Urothelium cell line (cell line): Measurements from ENCODE around the gene IPPK.

ENCODE experiments used
- DNase-seq: peaks from one replicate; pipeline ENCODE4 v3.0.0; 2011; ENCODE audit warnings: low spot score, mixed read lengths
- FAIRE-seq: peaks from 2 replicates; lab custom pipeline; 2011; peaks lifted over from hg19 to GRCh38; lab: Jason Lieb, UNC

The IPPK gene, protein sequence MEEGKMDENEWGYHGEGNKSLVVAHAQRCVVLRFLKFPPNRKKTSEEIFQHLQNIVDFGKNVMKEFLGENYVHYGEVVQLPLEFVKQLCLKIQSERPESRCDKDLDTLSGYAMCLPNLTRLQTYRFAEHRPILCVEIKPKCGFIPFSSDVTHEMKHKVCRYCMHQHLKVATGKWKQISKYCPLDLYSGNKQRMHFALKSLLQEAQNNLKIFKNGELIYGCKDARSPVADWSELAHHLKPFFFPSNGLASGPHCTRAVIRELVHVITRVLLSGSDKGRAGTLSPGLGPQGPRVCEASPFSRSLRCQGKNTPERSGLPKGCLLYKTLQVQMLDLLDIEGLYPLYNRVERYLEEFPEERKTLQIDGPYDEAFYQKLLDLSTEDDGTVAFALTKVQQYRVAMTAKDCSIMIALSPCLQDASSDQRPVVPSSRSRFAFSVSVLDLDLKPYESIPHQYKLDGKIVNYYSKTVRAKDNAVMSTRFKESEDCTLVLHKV

DNA sequence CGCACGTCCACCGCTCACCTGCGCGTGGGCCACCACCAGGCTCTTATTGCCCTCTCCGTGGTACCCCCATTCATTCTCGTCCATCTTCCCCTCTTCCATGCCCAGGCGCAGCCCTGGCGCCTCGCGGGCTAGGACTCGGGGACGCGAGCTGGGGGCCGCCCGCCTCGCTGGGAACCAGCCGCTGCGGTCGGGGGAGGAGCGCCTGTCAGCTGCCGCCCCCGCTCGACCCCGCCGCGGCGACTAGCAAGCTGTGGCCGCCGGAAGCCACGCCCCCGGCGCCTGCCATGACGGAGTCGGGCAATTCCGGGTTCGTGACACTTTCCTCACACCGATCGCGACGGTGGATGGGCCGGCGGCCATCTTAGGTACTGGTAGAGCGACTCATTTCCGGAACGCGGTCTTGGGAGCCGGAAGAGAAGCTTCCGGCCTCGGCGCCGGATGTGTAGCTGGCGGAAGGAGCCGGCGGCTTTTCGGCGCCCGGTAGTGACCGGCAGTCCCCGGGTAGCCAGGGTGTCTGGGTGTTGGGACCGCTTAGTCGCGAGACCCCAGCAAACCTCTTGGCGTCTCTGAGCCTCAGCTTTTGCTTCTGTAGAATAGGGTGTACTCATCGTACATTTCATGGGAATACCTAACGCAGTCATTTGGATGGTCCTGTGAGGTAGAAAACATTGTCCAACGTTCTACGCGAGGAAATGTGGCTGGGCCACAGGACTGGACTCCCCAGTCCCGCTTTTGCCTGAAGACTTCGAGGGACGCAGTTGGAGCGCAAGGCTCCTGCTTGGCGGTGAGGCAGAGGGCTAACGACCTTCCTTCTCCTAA lies at the start of gene IPPK:
Gene IPPK (minus strand): TSS at position 242 of the 819 bp plus-strand sequence. CDS start 143 bp downstream, at position 99.
- FAIRE-seq (no peak), DNase-seq (peak; percentile 98)

DNA sequence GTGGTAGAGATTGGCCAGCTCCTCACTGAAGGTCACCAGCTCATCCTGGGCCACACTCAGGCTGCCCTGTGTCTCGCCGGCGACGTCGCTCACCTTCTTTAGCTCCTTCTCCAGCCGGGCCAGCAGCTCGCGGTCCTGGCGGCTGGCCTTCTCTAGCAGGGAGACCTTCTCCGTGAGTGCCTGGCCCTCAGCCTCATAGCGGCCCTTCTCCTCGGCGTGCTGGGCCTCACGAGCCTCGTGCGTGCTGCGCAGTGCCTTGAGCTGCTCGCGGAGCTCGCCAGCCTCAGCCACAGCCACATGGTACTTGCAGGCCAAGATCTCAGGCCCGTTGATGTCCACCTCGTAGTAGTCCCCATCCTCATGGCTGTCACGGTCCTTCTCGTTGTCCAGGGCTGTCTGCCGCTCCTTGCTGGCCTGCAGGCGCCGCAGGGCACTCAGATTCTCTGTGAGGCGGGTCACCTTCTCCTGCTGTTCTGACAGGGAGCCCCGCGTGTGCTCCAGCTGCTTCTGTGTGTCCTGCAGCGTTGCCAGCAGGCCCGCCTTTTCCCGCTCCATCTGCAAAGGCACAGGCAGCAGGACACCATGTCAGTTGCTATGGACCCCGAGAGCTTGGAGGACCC lies 49.2 kb upstream of the IPPK start:
- DNase-seq (no peak), FAIRE-seq (no peak)

DNA sequence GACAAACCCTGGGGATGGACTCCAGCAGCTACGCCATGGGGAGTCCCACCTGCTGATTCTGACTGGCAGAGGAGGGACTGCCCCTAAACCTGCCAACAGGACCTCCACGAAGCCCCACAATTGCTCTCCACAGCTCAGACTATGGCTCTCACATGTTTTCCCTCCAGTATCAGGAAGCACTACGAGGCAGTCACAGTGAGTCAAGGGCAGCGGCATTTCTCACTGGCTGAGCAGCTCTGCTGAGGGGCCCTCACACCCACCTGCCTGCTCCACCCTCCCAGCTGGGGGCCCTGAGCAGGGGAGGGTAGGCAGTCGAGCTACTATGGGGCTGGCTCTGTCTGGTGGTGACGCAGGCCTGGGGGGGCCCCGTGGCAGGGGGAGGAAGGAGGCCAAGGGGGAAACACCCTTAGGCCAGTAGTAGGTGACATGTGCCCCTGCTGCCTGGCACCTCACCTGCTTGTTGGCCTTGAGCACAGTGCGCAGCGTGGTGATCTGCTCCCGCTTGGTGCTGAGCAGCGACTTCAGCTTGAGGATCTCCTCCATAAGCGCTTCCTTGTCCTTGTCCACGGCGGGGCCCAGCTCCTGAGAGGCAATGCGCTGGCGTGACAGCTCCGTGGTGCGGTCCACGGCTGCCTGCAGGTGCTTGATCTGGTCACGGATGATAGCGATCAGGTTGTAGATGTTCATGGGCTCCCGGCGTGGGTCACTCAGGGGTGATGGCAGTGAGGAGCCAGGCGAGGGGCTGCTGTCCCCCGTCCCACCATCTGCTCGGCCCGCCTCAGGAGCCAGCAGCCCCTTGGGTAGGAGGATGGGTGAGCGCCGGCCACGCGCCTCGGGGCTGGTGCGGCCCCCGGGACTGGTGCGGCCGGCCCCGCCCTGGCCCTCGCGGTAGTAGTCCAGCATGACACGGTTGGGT lies 48.4 kb upstream of the IPPK start:
- no peak for DNase-seq

DNA sequence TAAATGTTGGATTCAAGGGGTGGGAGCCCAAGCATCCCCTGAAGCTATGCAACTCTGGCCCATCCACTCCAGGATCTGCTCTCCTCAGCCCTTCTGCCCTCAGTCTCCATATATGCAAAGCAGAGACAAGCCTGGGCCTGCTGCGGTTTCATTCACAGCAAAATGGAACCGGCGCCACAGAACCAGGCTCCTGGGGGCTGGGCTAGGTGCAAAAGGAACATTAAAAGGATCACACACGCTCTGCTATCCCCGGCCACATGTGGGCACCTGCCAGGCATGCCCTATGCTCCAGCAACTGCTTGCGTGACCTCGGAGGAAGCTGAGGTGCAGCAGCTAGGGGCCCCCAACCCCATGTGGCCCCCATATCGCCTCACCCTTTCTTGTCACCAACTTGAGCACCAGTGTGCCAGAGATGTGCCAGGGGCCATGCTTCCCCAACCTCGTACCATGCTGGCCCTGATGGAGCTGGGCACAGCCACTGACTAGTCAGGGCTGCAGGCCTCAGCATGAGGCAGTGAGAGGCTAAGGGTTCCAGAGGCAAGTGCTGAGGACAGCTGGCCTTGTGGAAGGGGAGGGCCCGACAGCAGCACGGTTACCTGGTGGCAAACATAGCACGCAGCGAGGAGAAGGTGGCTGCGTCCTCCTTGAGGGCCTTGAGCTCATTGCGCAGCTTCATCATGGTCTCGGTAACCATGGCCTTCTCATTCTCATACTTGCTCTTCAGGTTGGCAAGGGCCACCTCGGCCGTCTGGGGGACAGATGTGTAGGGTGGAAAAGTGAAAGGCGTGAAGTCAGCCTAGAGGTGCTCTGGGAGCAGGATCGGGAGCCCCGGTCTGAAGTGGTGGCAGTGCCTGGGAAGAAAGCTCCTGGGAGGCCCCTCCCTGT lies 47.5 kb upstream of the IPPK start:
- DNase-seq (no peak), FAIRE-seq (no peak)

More for the DNA sequence above, 48.4 kb upstream of the IPPK start:
- FAIRE-seq = no peak

DNA sequence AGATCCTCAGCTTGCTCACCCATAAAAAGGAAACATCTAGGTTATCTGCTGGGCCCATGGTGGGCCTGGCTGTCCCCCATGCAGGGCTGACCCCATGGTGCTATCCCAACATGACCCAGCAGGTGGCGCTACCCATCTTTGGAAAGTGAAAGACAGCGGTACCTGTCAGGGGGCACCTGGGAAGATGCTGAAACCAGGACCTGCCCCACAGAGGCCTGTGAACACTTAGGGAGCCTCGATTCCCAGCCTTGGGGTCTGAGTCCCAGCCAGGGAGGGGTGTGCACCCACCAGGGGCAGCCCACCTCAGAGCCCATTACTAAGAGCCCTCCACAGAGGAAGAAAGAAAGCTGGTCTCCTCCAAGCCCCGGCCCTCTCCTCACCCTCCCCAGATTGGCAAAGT lies 46.6 kb upstream of the IPPK start:
- FAIRE-seq (peak; percentile 44), DNase-seq (peak; percentile 70)

DNA sequence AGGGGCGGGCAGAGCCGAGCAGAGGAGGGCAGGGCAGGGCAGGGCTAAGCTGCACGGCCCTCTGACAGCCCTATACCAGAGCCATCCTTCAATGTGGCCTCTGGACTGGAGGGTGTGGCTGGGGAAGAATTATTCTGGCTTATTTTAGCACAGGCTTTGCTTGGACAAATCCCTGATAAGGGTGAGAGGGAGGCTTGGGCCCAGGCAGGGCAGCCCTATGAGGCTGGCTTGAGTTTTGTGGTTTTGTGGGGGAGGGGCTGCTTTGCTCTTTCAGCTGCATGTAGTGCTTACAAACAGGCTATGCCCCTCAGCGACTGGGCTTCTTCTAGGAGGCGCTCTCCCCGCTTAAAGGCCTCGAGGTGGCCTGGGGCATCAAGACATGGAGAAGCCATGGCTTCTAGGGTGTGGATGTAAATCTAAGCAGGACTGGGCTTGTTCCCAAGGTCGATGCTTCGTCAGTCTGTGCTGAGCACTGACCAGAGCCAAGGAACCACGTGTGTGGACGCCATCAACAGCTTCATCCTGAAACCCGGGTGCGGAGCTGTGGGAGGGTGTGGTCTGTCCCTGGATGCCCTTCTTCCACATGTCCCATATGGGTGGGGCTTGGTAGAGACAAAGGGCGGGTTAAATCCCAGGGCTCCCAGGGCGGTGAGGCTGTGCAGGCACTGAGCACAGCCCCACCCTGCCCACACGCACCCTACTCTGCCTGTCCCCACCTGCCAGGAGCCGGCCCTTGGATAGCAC lies 45.7 kb upstream of the IPPK start:
- DNase-seq (no peak), FAIRE-seq (no peak)

DNA sequence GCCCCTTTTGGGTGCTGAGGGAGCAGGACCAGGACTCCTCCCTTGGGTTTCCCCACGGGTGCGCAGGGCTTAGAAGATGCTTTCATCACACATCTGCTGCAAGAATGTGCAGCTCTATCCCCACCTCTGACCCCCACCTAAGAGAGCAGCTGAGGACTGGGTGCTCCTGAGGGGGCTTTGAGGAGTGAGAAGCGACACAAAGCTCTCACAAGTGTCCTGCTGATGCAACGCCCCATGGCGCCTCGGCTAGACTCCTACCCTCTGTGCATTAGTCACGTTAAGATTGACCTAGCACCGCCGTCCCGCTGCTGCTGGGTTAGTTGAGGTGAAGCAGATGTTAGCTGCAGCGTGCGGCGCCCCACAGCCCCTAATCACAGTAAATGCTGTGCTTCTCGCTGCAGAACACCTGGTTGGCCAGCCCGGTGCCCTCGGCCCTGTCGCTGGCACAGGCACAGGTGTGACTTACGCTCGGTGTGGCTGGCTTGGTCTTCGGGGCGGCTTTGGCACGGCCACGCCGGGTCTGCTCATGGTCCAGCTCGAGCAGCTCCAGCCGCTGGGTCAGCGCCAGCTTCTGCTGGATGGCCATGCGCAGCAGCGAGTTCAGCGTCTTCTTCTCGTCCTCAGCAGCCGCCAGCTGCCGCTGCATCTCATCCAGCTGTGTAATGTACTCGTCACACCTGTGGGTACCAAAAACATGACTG lies 45.0 kb upstream of the IPPK start:
- DNase-seq (no peak), FAIRE-seq (peak; percentile 9)

DNA sequence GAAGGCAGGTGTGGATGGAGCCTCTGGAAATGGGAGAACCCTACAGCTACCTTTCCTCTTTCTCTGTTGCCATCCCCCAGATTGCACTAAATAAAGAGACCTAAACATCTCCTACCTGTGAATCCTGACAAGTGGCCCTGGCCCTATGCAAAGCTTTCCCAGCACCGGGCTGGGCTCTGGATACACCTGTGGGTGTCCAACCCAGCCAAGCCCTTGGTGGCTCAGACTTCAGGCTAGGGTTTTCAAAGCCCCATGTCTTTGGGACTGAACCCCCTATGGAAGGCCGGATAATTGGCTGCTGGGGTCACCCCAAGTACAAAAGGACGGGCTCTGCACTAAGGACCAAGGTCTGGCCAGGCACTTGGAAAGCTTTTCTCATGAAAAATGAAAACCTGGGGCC lies 44.1 kb upstream of the IPPK start:
- FAIRE-seq (no peak), DNase-seq (no peak)

DNA sequence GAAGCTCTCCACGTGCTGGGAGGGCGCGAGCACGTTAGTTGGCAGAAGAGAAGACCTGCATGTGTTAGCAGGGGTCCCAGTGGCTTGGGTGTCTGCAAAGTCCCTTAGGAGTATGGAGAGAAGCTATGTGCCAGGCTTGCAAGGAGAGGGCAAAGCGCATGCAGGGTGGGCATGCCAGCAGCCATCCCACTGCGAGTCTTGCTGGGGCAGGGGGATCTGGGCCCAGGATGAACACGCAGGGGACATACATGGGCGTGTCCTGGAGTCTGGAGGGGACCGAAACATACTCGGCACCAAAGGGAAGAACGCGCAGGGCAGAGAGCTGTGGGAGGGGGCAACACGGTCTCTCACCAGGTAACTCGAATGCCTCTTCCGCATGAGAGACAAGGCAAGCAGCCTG lies 43.6 kb upstream of the IPPK start:
- FAIRE-seq (no peak), DNase-seq (no peak)

DNA sequence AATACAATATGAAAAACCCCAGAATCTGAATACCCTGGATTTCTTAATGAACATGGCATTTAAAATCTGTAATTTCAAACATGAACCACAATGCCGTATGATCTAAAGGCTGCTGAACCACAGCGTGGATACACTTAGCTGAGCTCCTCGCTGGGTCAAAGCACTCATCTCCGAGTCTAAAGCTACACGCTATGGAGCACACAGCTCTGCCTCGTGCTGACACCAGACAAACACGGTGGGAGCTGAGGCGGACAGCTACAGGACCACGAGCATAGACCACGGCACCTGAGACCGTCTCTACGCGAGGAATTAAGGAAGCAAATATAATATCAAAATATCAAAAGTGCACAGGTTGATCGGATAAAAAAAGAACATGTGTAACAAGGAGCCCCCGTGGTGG lies 42.8 kb upstream of the IPPK start:
- no peak for FAIRE-seq
- DNase-seq = no peak

DNA sequence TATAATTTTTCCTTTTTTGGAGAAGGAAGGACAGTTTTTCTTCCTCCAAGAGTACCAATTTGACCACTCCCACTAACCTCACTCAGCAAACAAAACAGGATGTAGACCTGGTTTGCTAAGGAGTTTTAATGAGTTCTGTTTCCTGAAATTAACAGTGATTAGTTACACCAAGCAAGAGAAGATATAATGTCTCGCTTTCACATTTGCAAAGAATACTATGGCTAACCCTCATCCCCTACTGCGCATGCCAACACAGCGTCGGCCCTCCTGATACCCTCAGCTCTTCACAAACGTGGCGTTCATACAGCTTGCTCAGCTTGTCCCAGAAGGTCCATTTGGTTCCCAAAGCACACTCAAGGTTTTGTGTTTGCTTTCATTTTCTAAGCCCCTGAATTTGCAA lies 41.9 kb upstream of the IPPK start:
- no peak for FAIRE-seq
- DNase-seq = no peak

DNA sequence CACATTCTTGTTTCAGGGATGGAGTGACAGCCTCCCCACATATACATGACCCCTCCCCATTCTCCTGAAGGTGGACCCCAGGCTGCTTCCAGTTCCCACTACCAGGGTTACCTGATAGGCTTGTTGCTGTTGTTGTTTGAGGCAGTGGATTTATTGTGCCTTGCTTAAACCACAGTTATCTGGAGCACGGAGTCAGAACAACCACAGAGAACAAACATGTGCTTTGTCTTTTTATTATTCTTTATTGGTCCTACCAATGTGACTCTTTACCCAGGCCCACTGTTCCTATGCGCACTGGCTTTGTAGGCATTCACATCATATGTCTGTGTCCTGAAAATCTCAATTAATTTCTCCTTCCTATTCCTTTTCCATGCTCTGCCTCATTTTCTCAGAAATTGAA lies 41.2 kb upstream of the IPPK start:
- no peak for FAIRE-seq
- DNase-seq = no peak

DNA sequence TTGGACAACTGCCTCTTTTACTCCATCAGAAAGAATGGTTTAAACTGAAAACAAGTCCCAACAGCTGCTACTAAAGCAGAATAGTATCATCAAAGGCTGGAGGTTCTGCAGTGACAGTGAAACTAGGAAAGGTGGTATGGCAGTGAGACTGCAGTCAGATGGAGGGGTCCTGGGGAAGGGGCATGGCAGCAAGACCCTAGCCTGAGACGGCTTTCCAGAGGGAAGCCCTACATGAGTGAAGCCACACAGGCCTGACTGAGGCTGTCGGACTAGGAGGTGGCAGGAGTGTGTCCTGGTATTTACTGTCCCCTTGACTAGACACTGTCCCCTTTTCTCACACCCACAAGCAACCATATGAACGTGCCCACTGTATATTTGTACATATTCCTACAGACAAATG lies 40.4 kb upstream of the IPPK start:
- FAIRE-seq = no peak
- no peak for DNase-seq

DNA sequence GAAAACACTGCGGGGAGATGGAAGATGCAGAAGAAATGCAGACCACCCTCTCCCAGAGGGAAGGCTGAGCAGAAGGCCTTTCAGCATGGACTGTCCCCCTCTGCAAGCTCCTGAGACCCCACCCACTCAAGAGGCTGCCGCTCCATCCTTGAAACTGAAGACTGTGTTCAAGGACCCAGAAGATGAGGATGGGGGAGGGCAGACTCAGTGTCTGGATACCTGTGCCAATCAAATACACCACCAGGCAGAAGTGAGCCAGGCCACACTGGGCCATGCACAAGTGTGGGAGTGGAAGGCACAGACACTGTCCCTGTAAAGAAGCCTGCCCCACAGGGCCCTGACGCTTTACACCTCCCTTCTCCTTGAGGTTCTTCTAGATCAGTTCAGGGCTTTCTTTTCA lies 40.0 kb upstream of the IPPK start:
- FAIRE-seq (no peak), DNase-seq (peak; percentile 1)

DNA sequence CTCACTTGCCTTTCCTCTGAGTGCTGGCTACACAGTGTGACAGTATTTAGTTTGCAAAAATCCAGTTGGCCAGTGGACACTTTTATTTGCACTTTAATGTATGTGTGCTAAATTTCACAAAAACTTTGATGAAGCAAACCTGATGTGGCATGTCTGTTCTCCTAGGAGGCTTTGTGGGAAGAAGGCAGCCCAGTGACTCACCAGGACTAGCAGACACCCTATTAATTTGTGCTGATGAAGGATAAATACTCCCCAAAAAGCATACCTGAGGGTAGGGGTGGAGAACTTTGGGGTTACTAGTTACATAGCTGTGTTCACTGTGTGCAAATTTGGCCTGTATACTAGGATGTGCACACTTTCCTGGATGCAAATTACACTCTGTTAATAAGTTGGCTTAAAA lies 39.3 kb upstream of the IPPK start:
- DNase-seq (no peak), FAIRE-seq (no peak)

DNA sequence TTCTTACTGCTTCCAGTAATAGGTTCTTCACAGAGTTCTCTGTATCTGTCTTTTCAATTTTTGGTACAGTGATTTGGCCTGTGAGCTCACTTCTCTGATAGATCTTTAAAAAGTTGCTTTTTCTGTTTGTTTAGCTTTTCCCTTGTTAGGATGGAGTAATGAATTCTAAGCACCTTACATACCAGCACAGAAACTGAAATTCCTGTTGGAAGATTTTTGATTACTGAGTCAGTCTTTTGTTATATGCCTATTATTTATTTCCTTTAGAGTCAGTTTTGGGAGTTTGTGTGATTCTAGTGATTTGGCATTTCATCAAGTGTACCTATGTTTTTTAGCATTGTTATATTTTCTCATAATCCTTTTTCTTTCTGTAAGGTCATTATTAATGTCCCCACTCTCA lies 37.6 kb upstream of the IPPK start:
- DNase-seq (no peak), FAIRE-seq (no peak)

DNA sequence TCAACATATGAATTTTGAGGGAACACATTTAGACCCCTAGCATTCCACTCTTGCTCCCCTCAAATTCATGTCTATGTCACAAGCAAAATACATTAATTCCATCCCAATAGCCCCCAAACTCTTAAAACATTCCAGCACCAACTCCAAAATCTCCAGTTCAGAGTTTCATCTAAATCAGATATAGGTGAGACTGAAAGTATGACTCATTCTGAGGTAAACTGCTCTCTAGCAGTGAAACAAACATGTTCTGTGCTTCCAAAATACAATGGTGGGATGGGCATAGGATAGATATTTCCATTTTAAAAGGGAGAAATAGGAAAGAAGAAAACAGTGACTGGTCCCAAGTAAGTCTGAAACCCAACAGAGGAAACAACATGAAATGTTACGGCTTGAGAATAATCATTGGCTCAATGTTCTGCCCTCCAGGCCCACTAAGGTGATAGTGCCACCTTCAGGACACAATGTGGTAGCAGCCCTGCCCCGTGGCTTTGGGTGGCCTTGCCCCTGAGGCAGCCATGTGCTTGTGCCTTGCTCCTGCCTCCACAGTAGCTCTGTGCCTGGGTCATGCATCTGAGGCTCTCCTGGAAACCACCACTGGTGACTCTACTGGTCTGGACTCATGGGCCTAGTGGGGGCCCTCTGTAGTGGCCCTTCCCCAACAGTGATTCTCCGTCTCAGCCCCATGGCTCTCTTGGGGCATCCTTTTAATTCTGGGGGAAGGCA lies 36.4 kb upstream of the IPPK start:
- FAIRE-seq = no peak
- no peak for DNase-seq

DNA sequence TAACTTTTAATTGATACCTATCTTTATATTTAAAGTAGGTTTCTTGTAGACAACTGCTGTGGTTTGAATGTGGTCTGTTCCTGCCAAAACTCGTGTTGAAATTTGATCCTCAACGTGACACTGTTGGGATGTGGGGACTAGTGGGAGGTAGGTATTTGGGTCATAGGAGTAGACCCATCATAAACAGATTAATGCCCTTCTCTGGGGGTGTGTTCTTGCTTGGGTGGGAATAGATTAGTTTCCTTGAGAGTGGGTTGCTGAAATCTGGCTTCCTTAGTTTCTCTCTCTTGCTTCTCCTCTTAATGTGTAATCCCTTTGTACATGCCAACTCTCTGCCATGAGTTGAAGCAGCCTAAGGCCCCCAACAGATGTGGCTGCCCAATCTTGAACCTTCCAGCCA lies 34.6 kb upstream of the IPPK start:
- FAIRE-seq = no peak
- no peak for DNase-seq
